ENCODE measurements around the gene CGN.
A peak's percentile ranks its signal among the peaks of the same experiment; 100 is the strongest.

CGN gene, protein sequence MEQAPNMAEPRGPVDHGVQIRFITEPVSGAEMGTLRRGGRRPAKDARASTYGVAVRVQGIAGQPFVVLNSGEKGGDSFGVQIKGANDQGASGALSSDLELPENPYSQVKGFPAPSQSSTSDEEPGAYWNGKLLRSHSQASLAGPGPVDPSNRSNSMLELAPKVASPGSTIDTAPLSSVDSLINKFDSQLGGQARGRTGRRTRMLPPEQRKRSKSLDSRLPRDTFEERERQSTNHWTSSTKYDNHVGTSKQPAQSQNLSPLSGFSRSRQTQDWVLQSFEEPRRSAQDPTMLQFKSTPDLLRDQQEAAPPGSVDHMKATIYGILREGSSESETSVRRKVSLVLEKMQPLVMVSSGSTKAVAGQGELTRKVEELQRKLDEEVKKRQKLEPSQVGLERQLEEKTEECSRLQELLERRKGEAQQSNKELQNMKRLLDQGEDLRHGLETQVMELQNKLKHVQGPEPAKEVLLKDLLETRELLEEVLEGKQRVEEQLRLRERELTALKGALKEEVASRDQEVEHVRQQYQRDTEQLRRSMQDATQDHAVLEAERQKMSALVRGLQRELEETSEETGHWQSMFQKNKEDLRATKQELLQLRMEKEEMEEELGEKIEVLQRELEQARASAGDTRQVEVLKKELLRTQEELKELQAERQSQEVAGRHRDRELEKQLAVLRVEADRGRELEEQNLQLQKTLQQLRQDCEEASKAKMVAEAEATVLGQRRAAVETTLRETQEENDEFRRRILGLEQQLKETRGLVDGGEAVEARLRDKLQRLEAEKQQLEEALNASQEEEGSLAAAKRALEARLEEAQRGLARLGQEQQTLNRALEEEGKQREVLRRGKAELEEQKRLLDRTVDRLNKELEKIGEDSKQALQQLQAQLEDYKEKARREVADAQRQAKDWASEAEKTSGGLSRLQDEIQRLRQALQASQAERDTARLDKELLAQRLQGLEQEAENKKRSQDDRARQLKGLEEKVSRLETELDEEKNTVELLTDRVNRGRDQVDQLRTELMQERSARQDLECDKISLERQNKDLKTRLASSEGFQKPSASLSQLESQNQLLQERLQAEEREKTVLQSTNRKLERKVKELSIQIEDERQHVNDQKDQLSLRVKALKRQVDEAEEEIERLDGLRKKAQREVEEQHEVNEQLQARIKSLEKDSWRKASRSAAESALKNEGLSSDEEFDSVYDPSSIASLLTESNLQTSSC

DNA sequence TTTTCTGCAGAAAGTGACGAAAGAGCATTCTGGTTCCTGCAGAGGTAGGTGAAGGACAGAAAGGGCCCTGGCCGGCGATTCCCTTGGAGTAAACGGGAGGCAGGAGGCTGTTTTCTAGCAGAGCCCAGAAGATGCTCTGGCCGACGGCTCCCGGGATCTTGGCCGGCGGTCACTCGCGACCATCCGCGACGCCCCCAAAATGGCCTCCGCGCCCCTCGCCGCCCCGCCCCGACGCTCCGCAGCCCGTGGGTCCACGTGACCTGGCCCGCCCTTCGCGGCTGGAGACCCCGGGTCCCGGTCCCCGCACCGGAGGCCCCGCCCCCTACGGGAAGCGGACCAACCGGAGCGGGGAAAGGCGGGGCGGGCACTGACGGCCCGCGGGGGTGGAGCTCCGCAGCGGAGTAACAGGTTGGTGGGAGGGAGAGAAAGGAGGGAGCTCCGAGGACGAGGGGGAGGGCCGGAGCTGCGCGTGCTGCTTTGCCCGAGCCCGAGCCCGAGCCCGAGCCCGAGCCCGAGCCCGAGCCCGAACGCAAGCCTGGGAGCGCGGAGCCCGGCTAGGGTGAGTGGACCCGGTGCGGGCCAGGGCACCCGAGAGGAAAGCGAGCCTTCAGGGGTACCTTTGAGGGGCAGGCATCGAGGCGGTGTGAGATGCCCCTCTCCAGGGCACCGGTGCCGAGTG lies at the start of gene CGN:
Gene CGN, plus strand, starts transcription at position 431 of the 679 bp plus-strand sequence. CDS start 7,133 bp downstream, outside the sequence.
- peak; percentile 99 for DNase-seq (ENCODE audit: low spot score)

DNA sequence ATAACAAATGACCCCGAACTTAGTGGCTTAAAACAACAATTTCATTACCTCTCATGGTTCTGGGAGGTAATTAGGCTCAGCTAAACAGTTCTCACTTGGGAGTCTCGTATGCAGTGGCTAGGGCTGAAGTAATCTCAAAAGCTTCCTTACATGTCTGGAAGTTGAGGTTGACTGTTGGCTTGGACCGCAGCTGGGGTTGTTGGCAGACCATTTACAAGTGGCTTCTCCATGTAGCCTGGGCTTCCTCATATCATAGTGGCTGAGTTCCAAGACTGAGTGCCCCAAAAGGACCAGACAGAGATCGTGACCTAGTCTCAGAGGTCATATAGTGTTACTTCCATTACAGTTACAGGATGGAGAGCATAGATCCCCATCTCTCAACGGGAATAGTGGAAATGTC lies 49.5 kb upstream of the CGN start:
- DNase-seq (ENCODE audit: low spot score): no peak

- no peak for DNase-seq (ENCODE audit: low spot score)
These were observed 46.2 kb upstream of the CGN start for GRCh38 chr1:151465026-151465425.

GRCh38 chr1:151472856-151473731 lies 38.1 kb upstream of the CGN start:
- no peak for DNase-seq (ENCODE audit: low spot score)

DNA sequence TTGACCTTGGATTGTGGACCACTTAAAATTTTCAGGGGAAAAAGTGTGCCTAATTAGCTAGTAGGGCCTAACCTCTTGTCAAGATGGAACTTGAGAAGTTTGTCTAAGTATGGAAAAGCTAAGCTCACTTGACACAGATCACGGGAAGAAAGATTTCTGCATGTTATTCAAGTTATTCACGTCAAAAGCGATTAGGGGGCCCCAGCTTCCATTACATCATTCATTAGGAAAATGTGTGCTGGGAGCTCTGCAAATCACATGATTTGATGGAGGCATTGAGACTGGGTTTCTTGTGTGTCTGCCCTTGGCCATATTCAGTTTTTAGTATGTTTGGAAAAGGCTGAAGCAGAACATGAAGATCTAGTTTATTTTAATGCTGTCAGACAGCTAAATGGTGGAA lies 36.4 kb upstream of the CGN start:
- no peak for DNase-seq (ENCODE audit: low spot score)

- DNase-seq (ENCODE audit: low spot score): no peak
These were observed 36.0 kb upstream of the CGN start for GRCh38 chr1:151475175-151475574.

DNA sequence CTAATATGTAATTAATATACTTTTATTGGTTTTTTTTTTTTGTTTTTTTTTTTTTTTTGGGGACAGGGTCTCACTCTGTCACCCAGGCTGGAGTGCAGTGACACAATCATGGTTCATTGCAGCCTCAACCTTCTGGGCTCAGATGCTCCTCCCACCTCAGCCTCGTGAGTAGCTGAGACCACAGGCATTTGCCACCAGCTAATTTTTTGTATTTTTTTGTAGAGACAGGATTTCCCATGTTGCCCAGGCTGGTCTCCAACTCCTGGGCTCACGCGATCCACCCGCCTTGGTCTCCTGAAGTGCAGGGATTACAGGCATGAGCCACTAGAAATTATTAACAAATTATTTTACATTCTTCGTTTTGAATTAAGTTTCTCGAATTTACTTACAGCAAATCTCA lies 35.1 kb upstream of the CGN start:
- DNase-seq (ENCODE audit: low spot score): no peak

DNA sequence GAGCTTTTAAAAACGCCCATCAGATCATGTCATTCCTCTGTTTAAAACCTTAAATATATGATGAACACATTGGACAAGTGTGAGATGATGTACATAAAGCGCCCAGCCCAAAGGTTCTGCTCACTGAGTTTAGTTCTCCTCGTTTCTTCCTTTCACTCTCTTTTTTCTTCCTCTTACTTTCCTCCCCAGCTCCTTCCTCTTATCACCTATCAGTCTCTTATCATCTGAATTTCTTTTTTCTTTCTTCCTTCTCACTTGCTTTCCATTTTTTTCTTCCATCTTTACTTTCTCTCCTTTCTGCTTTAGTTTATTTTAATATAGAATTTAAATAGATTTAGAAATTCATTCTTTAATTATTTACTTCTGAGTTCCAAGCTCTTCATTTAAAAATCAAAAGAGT lies 34.1 kb upstream of the CGN start:
- DNase-seq (ENCODE audit: low spot score): no peak

DNA sequence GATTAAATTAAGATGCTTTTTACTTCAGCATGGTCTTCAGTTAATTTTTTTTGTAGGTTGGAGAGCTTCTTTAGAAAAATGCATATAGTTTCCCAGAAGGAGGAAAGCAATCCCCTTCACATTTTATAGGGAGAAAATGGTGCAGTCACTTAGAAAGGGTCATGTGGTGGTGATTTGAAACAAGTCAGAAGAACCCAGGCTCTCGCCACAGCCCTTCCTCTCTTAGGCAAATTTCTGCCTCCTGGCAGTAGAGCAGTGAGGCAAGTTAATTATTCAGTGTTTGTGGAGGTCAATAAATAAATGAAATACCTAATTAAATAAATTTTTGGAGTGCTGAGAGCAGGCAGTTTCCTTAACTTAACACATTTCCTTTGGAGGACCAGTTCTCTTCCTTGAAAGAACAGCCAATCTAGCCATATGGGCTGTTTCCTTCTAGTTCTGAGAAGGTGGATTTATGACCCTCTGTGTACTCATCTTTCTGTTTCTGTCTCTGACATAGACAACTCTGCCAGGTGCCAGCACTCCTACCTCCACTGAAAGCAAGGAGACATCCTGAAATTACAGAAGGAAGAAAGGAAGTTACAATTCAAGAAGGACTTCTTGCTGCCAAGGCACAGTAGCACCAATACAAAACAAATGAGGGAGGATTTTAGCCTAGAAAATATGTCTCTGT lies 32.9 kb upstream of the CGN start:
- no peak for DNase-seq (ENCODE audit: low spot score)

- no peak for DNase-seq (ENCODE audit: low spot score)
These were observed 32.3 kb upstream of the CGN start for GRCh38 chr1:151478923-151479322.

- no peak for DNase-seq (ENCODE audit: low spot score)
These were observed 31.7 kb upstream of the CGN start for GRCh38 chr1:151479462-151479861.

DNA sequence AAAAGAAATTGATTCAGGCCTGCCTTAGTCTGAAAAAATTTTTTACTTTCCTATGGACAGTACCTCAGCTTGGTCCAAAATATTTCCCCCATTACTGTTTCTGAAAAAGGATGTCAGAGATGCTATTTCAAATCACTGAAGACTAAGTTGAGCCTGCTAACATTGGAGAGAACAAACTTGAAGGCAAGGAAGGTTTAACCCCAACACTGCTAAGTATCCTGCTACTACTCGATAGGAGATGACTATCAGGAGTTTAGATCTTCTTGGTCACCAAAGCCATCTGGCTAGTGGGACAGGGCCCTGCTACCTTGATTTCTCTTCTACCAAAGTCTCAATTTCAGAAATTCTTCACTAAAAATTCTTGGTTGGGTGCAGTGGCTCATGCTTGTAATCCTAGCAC lies 29.2 kb upstream of the CGN start:
- DNase-seq (ENCODE audit: low spot score): no peak

DNA sequence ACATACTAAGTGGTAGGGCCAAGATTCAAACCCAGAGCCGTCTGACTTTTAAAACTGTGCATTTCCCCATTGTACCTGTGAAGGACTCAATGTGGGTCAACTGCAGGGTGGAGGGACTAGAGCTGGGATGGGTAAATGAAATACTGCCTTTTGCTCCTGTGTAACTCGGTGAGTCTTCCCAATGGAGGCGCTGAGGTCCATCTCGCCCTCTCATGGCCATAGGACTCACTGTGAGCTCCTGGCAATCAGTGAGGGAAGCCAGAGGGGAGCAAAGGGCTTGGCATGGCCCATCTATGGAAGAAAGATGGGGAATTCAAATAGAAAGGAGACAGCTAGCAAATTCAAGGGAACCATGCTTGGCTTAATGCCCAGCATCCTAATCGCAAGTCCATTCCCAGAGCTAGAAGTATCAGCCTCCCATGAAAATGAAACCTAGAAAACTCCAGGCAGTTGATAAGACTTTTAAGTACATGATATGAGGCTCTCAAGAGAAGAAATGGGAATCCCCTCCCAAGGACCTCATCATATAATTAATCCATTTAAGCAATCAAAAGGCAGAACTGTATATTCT lies 25.4 kb upstream of the CGN start:
- DNase-seq (ENCODE audit: low spot score): no peak

DNA sequence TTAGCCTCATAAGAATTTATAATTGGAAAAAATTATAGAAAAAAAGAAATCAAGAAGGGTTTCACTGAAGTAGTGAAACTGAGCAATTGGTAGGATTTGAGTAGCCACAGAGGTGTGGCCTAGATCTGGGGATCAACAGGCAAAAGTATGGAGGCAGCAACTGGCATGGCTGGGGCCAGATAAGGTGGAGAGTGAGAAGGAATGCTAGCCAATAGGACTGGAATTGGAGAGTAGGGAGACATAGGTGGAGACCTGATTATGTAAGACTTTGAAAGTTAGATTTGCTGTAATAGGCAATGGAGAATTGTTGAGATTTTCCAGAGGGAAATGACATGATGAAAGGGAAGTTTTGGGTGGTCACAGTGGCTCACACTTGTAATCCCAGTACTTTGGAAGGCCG lies 24.6 kb upstream of the CGN start:
- DNase-seq (ENCODE audit: low spot score): no peak

DNA sequence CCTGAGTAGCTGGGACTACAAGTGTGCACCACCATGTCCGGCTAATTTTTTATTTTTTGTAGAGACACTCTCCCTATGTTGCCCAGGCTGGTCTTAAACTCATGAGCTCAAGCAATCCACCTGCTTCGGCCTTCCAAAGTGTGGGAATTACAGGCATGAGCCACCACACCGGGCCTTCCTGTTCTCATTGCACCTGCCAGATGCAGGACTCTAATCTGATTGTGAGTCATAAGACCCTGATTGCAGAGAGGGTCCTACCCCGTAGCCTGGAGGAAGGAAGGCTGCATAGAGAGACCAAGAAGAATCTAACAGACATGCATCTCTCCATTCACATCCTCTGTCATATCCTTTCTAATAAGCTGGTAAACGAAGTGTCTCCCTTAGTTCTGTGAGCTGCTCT lies 19.5 kb upstream of the CGN start:
- DNase-seq (ENCODE audit: low spot score): no peak

GRCh38 chr1:151492120-151492519 lies 19.1 kb upstream of the CGN start:
- DNase-seq (ENCODE audit: low spot score): no peak

DNA sequence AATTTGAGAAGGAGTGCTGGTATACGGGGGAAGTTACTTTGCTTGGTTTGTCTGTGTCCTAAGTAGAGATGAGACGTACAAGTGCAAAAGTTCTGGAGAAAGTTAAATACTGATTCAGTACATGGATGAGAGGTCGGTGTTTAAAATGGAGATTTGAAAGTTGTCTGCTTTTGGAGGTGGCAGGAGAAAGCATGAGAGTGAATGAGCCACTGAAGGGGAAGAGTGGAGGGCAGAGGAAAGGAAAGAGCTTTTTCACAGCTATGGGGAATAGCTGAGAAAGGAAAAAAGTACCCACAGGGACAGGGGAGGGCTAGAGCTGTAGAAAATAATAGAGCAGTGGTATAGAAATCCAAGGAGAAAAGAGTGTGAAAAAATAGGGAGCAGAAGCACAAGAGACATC lies 18.1 kb upstream of the CGN start:
- DNase-seq (ENCODE audit: low spot score): no peak

DNA sequence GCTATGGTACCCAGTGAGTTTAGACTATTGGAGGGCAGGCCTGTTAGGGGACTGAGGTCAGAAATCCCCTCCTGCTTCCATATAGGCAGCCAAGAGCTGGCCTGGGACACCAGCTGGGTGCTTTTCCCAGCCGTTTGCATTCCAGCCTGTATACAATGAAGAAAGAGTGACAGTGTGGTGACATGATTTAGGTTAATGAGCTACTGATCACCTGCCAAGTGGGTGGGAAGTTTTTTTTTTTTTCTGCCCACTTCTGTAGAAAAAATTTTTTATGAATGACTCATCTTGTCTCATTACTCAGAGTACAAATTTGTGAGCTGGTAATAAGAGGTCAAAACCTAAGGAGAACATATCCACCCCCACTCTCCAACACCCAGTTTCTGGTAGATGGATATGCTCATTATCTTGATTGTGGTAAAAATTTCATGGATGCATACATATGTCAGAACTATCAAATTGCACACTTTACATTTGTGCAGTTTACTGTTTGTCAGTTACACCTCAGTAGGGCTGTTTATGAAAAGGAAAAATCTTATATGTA lies 16.4 kb upstream of the CGN start:
- no peak for DNase-seq (ENCODE audit: low spot score)

GRCh38 chr1:151495316-151495715 lies 15.9 kb upstream of the CGN start:
- no peak for DNase-seq (ENCODE audit: low spot score)

GRCh38 chr1:151499365-151499764 lies 11.8 kb upstream of the CGN start:
- DNase-seq (ENCODE audit: low spot score): no peak
